ENCODE data around the gene DTX4. TPM values are rescaled to one million over a fixed set of nuclear protein-coding genes. Genes with fewer than 3 reads are reported as not detected.

DTX4 gene
- total RNA-seq, 1 donor: 0.18 TPM

DNA sequence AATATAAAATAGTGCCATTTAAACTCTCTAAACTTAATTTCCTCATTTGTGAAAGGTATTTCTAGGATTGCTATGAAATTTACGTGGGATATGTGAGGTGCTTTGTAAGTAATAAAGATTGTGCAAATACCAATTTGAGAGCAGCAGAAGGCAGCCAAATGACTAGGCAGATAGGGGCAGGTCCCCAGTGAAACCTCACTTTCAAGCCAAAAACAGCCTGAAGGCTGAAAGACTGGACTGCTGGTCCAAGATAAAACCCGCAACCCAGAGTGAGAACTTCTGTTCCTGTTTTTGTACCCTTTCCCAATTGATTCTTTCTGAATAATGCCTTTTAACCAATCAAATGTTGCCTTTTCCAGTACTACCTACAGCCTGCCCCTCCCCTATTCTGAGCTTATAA, 7.2 kb downstream of the DTX4 start:
- no peak overlapping the region for H3K4me3 ChIP-seq (ENCODE audit: low read depth, low read length)
- no peak for DNase-seq (ENCODE audit: low read depth)
- TF ChIP-seq, protein P1, sequence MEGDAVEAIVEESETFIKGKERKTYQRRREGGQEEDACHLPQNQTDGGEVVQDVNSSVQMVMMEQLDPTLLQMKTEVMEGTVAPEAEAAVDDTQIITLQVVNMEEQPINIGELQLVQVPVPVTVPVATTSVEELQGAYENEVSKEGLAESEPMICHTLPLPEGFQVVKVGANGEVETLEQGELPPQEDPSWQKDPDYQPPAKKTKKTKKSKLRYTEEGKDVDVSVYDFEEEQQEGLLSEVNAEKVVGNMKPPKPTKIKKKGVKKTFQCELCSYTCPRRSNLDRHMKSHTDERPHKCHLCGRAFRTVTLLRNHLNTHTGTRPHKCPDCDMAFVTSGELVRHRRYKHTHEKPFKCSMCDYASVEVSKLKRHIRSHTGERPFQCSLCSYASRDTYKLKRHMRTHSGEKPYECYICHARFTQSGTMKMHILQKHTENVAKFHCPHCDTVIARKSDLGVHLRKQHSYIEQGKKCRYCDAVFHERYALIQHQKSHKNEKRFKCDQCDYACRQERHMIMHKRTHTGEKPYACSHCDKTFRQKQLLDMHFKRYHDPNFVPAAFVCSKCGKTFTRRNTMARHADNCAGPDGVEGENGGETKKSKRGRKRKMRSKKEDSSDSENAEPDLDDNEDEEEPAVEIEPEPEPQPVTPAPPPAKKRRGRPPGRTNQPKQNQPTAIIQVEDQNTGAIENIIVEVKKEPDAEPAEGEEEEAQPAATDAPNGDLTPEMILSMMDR (IDR thresholded peaks at IDR 0.05; ENCODE audit: insufficient read depth, low read length): no peak

DNA sequence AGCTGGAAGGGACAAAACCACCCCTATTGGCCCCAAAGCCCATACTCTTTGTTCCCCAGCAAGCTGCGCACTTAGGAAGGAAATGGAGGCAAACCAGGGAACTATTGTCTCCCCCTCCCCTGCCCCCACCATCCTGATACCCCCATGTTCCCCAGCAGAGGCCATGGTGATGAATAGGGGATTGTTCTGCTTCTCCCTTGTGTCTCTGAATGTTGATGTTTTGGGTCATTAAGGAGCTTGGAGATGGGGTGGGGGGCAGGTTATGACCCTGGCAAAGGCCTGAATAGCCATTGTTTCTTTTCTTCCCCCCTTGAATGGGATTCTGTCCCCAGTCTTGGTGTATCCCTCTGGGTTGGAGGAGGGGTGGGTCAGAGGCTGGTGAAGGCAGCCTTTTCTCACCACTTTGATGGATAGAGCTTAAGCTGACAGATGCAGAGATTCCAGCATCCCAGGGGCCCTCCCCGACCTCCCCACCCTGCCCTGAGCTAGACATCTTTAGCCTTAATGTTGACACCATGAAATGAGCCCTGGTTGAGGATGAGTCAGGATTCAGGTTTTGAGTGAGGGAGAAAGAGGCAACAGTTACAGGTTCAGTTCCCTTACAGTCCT, 8.3 kb downstream of the DTX4 start:
- no peak overlapping the region for H3K4me3 ChIP-seq (ENCODE audit: low read depth, low read length)
- TF ChIP-seq, protein P1 (IDR thresholded peaks at IDR 0.05; ENCODE audit: insufficient read depth, low read length): no peak
- DNase-seq (ENCODE audit: low read depth): no peak

DNA sequence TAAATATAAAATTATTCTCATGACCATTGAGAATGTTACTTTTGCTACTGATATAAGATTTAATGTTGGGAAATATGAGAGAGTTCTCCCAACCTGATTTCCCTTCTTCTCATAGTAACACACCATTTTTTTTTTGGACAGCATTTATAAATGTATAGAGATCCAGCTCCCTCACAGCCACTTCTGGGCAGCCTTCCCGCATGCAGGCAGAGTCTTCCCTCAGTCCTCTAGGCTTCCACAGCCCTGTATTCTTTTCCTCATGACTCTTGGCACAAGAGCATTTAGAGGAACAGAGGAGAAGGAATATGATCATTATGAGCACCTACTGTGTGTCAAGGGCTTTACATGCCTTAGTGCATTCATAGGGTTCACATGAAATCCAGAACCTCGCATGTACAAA, 9.0 kb downstream of the DTX4 start:
- H3K4me3 ChIP-seq (ENCODE audit: low read depth, low read length): no peak overlapping the region
- TF ChIP-seq, protein P1 (IDR thresholded peaks at IDR 0.05; ENCODE audit: insufficient read depth, low read length): no peak
- DNase-seq (ENCODE audit: low read depth): no peak

DNA sequence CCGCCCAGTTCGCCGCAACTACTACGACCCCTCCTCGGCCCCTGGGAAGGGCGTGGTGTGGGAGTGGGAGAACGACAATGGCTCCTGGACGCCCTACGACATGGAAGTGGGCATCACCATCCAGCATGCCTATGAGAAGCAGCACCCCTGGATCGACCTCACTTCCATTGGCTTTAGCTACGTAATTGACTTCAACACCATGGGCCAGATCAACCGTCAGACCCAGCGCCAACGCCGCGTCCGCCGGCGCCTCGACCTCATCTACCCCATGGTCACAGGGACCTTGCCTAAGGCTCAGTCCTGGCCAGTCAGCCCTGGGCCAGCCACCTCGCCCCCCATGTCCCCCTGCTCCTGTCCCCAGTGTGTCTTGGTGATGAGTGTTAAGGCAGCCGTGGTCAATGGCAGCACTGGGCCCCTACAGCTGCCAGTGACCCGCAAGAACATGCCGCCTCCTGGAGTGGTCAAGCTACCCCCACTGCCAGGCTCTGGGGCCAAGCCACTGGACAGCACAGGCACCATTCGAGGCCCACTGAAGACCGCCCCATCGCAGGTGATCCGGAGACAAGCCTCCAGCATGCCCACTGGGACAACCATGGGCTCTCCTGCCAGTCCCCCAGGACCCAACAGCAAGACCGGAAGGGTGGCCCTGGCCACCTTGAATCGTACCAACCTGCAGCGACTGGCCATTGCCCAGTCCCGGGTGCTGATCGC, 10.0 kb downstream of the DTX4 start:
- TF ChIP-seq, protein P1 (IDR thresholded peaks at IDR 0.05; ENCODE audit: insufficient read depth, low read length): no peak
- H3K4me3 ChIP-seq (ENCODE audit: low read depth, low read length): no peak overlapping the region
- DNase-seq (ENCODE audit: low read depth): no peak

DNA sequence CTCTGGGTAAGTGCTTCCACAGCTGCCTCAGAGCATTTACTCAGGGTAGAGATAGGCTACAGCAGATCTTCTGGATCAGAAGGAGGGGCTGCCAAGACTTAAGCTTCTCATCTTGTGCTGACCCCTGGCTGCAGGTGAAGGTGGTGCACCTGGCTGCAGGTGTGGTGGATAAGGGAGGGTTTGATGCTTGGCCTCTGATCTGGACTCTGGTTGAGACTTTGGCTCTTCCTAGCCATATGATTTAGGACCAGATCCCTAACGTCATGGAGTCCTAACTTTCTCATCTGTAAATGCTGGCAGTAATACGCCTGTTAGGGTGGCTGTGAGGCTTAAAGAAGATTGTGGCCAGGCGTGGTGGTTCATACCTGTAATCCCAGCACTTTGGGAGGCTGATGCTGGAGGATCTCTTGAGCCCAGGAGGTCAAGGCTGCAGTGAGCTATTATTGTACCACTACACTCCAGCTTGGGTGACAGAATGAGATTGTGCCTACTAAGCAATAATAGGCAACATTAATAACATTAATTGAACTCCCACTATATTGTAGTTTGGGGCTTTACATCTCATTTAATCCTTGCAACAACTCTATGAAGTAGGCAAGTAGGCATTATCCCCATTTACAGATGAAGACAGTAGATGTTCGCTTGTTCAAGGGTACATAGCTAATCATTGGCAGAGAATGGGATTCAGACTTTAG, 10.7 kb downstream of the DTX4 start:
- no peak for DNase-seq (ENCODE audit: low read depth)
- no peak overlapping the region for H3K4me3 ChIP-seq (ENCODE audit: low read depth, low read length)
- TF ChIP-seq, protein P1 (IDR thresholded peaks at IDR 0.05; ENCODE audit: insufficient read depth, low read length): peak; percentile 21

DNA sequence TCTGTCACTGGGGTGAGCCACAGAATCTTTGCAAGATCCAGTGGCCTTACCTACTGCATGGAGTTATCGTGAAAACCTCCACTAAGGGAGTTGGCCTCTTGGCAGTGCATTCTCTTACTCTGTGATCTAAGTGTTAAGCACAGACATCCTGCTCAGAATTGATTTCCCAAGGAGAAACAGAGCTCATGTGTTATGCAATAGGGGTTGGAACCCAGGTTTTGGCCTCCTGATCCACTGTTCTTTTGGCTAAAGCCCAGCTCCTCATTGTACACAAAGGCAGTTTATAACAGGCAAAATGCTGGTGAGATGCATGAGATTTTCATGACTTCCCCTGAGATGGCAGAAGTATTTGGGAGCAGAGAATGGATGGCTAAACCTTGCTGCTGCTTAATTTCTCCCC, 11.8 kb downstream of the DTX4 start:
- DNase-seq (ENCODE audit: low read depth): peak; percentile 45
- TF ChIP-seq, protein P1 (IDR thresholded peaks at IDR 0.05; ENCODE audit: insufficient read depth, low read length): no peak

More for the DNA sequence above, 11.8 kb downstream of the DTX4 start:
- no peak overlapping the region for H3K4me3 ChIP-seq (ENCODE audit: low read depth, low read length)

Data from fibroblast of the aortic adventitia (primary cell).